GM23338 (cell line): ENCODE measurements around the gene SERPINA1. TPM values are rescaled to one million over a fixed set of nuclear protein-coding genes. Genes with fewer than 3 reads are reported as not detected.

Source experiments
- ATAC-seq: fragments of 200-7000 bp; cut with Tn5 transposase; 3 replicates; pipeline ENCODE4 v1.9.1; 2020
- DNase-seq: peaks from one replicate; pipeline ENCODE4 v3.0.0-alpha.2; 2015; ENCODE audit warnings: low spot score
- H2AFZ ChIP-seq: fragments of 200-600 bp; sonication (generic); 2 replicates; pipeline ENCODE4 v1.8.0; 2016; ENCODE audit warnings: antibody characterized with exemption, mild to moderate bottlenecking, moderate library complexity
- H3F3A ChIP-seq: fragments of 200-600 bp; sonication (generic); replicated peaks from 2 replicates; pipeline ENCODE4 v1.8.0; 2017; ENCODE audit warnings: antibody characterized with exemption, mixed run types, low read depth
- H3K27ac ChIP-seq: fragments of 200-600 bp; sonication (generic); 2 replicates; pipeline ENCODE4 v1.6.1; 2016; ENCODE audit warnings: low read depth
- H3K27me3 ChIP-seq: fragments of 200-600 bp; sonication (generic); 2 replicates; pipeline ENCODE4 v1.8.0; 2016; ENCODE audit warnings: mild to moderate bottlenecking, mixed run types, moderate library complexity; ENCODE audit not compliant: insufficient read depth
- H3K36me3 ChIP-seq: fragments of 200-600 bp; sonication (generic); 2 replicates; pipeline ENCODE4 v1.8.0; 2016; ENCODE audit warnings: mild to moderate bottlenecking; ENCODE audit not compliant: insufficient read depth
- H3K4me1 ChIP-seq: fragments of 200-600 bp; sonication (generic); 2 replicates; pipeline ENCODE4 v1.8.0; 2016; ENCODE audit warnings: mild to moderate bottlenecking, moderate library complexity; ENCODE audit not compliant: insufficient read depth
- H3K4me2 ChIP-seq: fragments of 200-600 bp; sonication (generic); 2 replicates; pipeline ENCODE4 v1.7.1; 2017; ENCODE audit warnings: mixed run types
- H3K4me3 ChIP-seq: fragments of 200-600 bp; sonication (generic); 2 replicates; pipeline ENCODE4 v1.6.1; 2016; ENCODE audit warnings: mixed run types
- H3K79me2 ChIP-seq: fragments of 200-600 bp; sonication (generic); replicated peaks from 2 replicates; pipeline ENCODE4 v1.8.0; 2017; ENCODE audit warnings: mild to moderate bottlenecking; ENCODE audit not compliant: insufficient read depth
- H3K9me2 ChIP-seq: fragments of 200-600 bp; sonication (generic); 2 replicates; pipeline ENCODE4 v1.8.0; 2017; ENCODE audit not compliant: insufficient read depth
- H4K20me1 ChIP-seq: fragments of 200-600 bp; sonication (generic); replicated peaks from 2 replicates; pipeline ENCODE4 v1.8.0; 2017; ENCODE audit warnings: mild to moderate bottlenecking; ENCODE audit not compliant: insufficient read depth
- H3K27ac Mint-ChIP-seq: 2 replicates; pipeline ENCODE4 v1.8.0; 2020; ENCODE audit warnings: inconsistent platforms, mild to moderate bottlenecking, moderate library complexity, mixed read lengths
- H3K27me3 Mint-ChIP-seq: 3 replicates; pipeline ENCODE4 v1.8.0; 2022; ENCODE audit warnings: low read depth, mild to moderate bottlenecking, moderate library complexity, mixed read lengths, inconsistent platforms; ENCODE audit not compliant: insufficient read depth, poor library complexity
- H3K36me3 Mint-ChIP-seq: 3 replicates; pipeline ENCODE4 v1.8.0; 2021; ENCODE audit warnings: low read depth, mild to moderate bottlenecking, inconsistent platforms, moderate library complexity, mixed read lengths
- H3K4me1 Mint-ChIP-seq: 3 replicates; pipeline ENCODE4 v1.8.0; 2020; ENCODE audit warnings: mild to moderate bottlenecking, inconsistent platforms, mixed read lengths
- H3K4me3 Mint-ChIP-seq: 3 replicates; pipeline ENCODE4 v1.8.0; 2021; ENCODE audit warnings: moderate library complexity, mild to moderate bottlenecking, inconsistent platforms, mixed read lengths
- H3K9me3 Mint-ChIP-seq: 3 replicates; pipeline ENCODE4 v1.8.0; 2020; ENCODE audit warnings: moderate library complexity, mild to moderate bottlenecking, inconsistent platforms, mixed read lengths
- CREB1 ChIP-seq: fragments of 250-450 bp; sonication (Bioruptor Pico); IDR thresholded peaks from 2 replicates; pipeline ENCODE4 v1.5.0; 2020; ENCODE audit warnings: low read depth, mild to moderate bottlenecking, moderate library complexity
- CTCF ChIP-seq, 2 experiments: fragments of 200-600 bp in 1 of 2; sonication (generic) in 1 of 2; conservative IDR thresholded peaks; 2 replicates each; pipeline versions ENCODE4 v1.5.1 to v1.6.1; 2016 to 2017; ENCODE audit warnings: antibody characterized with exemption in 2 of 2, low read depth in 2 of 2, mild to moderate bottlenecking in 2 of 2, moderate library complexity in 1 of 2
- ETS1 ChIP-seq: IDR thresholded peaks from 2 replicates; pipeline ENCODE4 v1.6.1; 2016; ENCODE audit warnings: antibody characterized with exemption
- EZH2 ChIP-seq: fragments of 200-600 bp; sonication (generic); IDR thresholded peaks from one replicate; pipeline ENCODE4 v1.8.0; 2017; ENCODE audit warnings: antibody characterized with exemption, mild to moderate bottlenecking, low read depth; ENCODE audit not compliant: unreplicated experiment
- EZH2phosphoT487 ChIP-seq: fragments of 200-600 bp; sonication (generic); IDR thresholded peaks from one replicate; pipeline ENCODE4 v1.8.1; 2018; ENCODE audit warnings: antibody characterized with exemption; ENCODE audit not compliant: unreplicated experiment
- JUNB ChIP-seq: IDR thresholded peaks from one replicate; pipeline ENCODE4 v1.6.1; 2016; ENCODE audit warnings: antibody characterized with exemption; ENCODE audit not compliant: unreplicated experiment
- NANOG ChIP-seq: IDR thresholded peaks from 2 replicates; pipeline ENCODE4 v1.6.1; 2016; ENCODE audit warnings: antibody characterized with exemption, borderline replicate concordance
- POLR2AphosphoS5 ChIP-seq: IDR thresholded peaks from 2 replicates; pipeline ENCODE4 v1.6.1; 2016; ENCODE audit warnings: antibody characterized with exemption, low read depth
- REST ChIP-seq: IDR thresholded peaks from one replicate; pipeline ENCODE4 v1.6.1; 2018; ENCODE audit warnings: antibody characterized with exemption; ENCODE audit not compliant: unreplicated experiment
- STAT1 ChIP-seq: IDR thresholded peaks from one replicate; pipeline ENCODE4 v1.6.1; 2016; ENCODE audit warnings: antibody characterized with exemption; ENCODE audit not compliant: unreplicated experiment
- ZNF114 ChIP-seq: fragments of 250-450 bp; sonication (Bioruptor Pico); IDR thresholded peaks from 2 replicates; pipeline ENCODE4 v1.5.0; 2020; ENCODE audit warnings: mild to moderate bottlenecking, moderate library complexity
- ZNF331 ChIP-seq: fragments of 250-450 bp; sonication (Bioruptor Pico); IDR thresholded peaks from 2 replicates; pipeline ENCODE4 v1.5.0; 2020; ENCODE audit warnings: low read depth, mild to moderate bottlenecking, moderate library complexity
- ZNF462 ChIP-seq: fragments of 250-450 bp; sonication (Bioruptor Pico); IDR thresholded peaks from 2 replicates; pipeline ENCODE4 v1.5.0; 2020; ENCODE audit warnings: mild to moderate bottlenecking, moderate library complexity
- polyA plus RNA-seq: library from polyadenylated mRNA; unstranded; fragments of >200 nt; fragmentation: Nextera tagmentation; extraction: Ambion mirVana; gene quantifications from 2 replicates; pipeline ENCODE4 v1.2.1, GENCODE V29; 2016
- total RNA-seq: library from RNA; depleted of rRNA; stranded (reverse); fragments of >200 nt; shearing (Covaris generic); gene quantifications from 2 replicates; pipeline ENCODE4 v1.2.3, GENCODE V29; 2014

The SERPINA1 gene
- total and polyA plus RNA-seq, 2 experiments from 2014 or later = not detected

- no peaks in the 10 kb centered on the region; the same call in 1 of the 3 replicates for H3K9me3 Mint-ChIP-seq
- H3K4me1 ChIP-seq = no peaks in the 10 kb centered on the region
- H2AFZ ChIP-seq = no peak overlapping the region
- H3K4me3 ChIP-seq = no peak overlapping the region
- no peaks in the 10 kb centered on the region for H3K27me3 ChIP-seq
- no peak for ATAC-seq
- H3K9me2 ChIP-seq = no peaks in the 10 kb centered on the region
- no peak for TF ChIP-seq REST
- no peak for TF ChIP-seq CTCF (conservative IDR thresholded peaks at IDR 0.05; ENCODE audit: low read depth in 2 of 2)
- TF ChIP-seq STAT1 = no peak
- no peak for TF ChIP-seq ZNF462
- no peak for TF ChIP-seq POLR2AphosphoS5
- TF ChIP-seq ZNF114 (CRISPR knock-in tag) = no peak
- TF ChIP-seq ETS1 = no peak
- TF ChIP-seq EZH2phosphoT487 = no peak
- TF ChIP-seq ZNF331 (CRISPR knock-in tag) = no peak
- TF ChIP-seq NANOG = no peak
- TF ChIP-seq JUNB = no peak
- no peak for TF ChIP-seq CREB1 (CRISPR knock-in tag)
- no peak for TF ChIP-seq EZH2
- H3K27me3 Mint-ChIP-seq = no peaks in the 10 kb centered on the region
- no peaks in the 10 kb centered on the region for H3K36me3 ChIP-seq
- no peak for DNase-seq
- H3K36me3 Mint-ChIP-seq = no peaks in the 10 kb centered on the region
- no peak overlapping the region for H3K4me3 Mint-ChIP-seq
- H3F3A ChIP-seq = no peaks in the 10 kb centered on the region
- no peaks in the 10 kb centered on the region for H4K20me1 ChIP-seq
- H3K27ac Mint-ChIP-seq = no peak overlapping the region
- H3K27ac ChIP-seq = no peak overlapping the region
- H3K4me2 ChIP-seq = no peak overlapping the region
- H3K4me1 Mint-ChIP-seq = no peaks in the 10 kb centered on the region
- H3K79me2 ChIP-seq = no peaks in the 10 kb centered on the region
Measured at GRCh38 chr14:94342334-94342934, 46.0 kb downstream of the SERPINA1 start.
